Glomerular visceral epithelial cell (primary cell): ENCODE results near the gene DGKG.

Experiments used
- DNase-seq: peaks from one replicate; pipeline ENCODE4 v3.0.0-alpha.2; 2016; ENCODE audit errors: extremely low spot score

The DGKG gene

DNA sequence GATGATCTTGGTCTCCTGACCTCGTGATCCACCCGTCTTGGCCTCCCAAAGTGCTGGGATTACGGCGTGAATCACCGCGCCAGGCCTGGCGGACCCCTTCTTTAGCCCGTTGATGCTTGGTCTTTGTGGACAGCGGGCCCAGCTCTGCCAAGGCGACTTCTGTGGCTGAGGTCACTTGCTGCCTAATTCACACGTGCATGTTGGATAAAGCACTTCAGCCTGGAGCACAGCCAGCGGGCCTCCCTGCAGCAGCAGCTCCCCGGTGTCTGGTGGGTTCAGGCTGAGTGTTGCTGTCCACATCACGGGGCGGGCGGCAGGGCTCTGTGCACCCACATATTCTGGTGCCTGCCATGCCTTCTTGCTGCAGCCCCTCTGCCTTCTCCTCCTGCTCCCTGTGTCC, 88.4 kb downstream of the DGKG start:
- no peak for DNase-seq

DNA sequence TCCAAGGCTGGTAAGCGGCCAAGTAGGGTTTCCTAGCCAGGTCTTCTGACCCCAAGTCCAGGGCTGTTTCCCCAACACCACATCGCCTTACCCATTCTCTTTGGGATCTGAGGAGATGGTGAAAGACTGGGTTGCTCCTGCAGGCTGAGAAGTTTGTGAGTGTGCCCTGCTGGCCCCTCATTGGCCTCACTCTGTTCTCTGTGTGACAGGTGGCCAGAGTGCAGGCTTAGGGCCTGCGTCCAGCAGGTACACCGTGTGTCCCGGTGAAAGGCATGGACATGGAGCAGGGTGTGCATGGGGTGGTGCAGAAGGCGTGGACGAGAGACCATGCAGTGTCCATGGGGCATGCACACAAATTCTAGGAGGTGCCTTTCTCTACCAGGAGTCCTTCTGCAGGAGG, 91.3 kb downstream of the DGKG start:
- no peak for DNase-seq

DNA sequence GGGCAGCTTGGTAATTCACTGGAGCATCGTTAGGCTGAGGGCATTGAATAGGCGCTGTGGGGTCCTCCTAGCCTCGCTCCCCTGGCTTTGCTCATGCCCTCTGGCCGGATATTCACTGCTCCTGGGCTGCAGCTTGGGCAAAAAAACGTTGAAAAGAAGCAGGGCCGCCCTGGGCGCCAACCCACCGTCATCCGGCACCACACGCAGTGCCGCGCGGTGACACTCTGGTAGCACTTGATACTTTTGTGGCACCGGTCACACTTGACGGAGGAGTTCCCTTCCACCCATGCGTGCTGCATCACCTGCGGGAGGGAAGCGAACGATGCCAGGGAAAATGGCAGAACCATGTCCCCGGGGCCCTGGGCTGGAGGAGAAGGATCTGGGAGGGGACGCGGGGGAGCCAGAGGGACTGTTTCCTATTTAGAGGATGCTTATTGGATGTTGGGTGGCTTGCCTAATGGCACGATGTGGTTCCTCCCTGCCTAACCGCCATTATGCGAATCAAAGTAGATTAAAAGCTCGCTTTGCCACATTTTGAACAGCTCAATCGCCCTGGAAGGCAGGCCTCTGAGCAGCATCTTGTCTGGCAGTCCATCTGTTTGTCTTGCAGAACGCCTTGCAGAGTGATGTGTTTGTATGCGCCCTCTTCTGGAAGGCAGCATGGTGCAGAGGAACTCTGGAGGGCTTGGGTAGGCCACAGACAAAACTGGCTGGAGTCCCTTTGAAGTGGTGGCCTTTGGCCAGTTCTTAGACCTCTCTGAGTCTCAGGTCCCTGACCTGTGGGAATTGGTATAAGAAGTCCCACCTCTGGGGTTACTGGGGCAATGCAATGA, 93.2 kb downstream of the DGKG start:
- DNase-seq, result no peak

DNA sequence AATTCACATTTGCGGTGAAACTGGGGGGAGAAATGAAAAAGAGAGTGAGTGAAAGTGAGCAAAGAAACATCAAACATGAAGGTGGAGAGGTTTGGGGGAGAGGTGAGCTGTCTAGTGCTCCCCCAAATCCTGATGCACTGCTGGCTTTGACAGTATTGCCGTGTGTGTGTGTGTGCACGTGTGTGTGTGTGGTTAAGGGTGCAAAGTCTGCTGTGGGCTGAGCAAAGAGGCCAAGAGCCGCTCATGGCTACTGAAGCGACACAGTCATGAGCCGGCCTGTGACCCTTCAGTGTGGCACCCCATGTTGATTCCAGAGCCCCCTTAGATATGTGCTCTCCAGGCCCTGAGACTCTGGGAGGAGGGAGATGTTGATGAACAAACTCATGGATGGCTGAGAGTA, 94.3 kb downstream of the DGKG start:
- DNase-seq, result no peak

DNA sequence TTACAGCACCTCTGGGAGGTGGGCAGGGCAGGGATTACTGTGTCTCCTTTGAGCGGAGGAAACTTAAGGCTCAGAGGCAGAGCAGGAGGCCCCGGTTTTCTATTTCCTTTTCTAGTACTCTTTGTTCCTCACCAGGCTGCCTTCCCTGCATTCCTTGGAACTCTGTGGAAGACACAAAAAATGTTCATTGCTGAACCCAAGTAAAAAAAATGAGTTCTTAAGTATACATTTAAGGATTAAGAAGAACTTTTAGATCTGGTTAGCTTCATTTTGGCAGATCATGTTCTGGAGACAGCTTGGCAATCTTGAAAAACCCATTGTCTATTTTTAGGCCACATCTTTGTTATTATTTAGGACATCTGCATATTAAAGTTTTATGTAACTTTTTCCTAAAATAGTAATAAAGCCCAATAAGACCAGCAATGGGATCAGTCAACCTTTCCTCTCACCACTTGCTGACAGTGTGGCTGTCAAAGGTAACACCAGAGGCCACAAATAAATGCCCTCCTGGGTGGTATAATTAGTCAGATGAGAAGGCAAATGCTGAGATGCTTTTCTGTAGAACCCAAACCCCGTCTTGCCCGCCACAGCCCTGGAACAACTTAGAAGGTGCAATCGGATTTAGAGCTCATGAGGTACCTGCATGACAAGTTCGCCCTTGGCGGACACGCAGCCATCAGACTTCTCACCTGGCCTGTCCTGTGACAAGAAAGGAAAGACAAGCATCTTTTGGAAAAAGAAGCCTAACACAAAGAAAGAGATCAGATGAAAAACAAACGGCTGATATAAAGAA, 97.2 kb downstream of the DGKG start:
- no peak for DNase-seq

DNA sequence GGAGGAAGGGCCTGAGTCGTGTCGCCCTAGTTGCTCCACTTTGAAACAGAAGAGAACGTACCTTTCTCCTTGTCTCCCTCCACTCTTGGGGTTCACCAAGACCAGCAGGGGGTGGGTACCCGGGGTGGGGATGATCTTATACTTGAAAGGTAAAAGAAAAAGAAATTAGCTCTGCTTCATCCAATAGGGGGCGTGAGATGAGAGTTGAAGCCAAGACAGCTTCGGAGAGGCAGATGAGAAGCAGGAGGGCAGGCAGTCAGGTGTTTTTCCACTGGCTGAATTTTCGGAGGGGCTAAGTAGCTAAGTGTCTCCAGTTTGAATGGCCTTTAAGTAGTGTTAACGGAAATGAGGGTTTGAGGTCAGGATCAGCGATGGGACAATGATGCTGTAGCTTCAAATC, 100.4 kb downstream of the DGKG start:
- DNase-seq, result no peak

DNA sequence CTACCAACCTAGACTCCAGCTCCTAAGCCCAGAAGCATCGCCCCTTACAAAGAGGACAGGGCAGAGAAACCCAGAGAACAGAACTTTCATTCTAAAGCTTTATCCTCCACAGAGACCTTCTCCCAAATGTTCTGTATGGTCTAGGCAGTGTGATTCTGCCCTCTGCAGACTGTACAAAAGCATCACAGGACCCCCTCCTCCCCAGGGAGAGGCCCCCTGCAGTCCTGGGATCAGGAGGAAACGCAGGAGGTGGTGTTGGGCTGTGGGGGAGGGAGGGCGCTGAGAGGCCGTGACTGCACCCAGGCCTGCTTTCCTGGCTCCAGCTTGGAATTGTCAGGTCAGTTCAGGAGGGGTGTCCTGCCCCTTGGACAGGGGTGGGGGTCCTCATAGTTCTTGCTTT, 101.3 kb downstream of the DGKG start:
- no peak for DNase-seq

DNA sequence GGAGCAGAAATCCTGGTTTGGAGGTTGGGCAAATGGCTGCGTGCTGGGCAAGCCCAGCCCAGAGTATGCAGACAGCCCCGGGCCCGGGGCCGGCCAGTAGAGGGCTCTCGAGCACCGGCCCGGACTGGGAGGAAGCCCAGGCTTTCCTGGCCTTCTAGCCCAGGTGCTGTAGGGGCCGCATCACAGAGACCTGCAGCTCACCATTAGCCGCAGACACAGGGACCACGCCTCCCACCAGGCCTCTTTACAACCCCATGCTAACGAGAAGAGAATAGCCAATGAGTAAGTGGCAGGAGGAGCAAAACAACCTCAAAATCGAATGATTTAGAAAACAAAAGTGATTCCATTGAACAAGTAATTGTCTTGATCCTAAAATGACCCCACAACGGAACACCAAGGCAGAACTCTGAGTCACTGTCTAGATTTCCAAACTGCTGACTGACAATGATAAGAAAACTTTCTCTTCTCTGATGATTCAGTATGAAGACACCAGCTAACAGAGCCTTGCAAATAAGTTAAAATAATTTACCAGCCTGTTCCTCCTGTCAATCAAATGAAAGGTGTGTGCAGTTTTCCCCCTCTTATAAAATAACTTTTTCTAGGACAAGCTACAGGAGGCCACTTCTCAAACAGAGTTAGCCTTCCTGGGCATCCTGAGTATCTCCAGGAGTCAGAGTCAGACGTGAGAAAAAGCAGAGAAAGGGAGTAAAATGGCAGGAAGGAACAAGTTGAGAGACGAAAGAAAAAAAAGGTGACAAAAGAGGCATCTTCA, 102.2 kb downstream of the DGKG start:
- DNase-seq, result peak; percentile 74

DNA sequence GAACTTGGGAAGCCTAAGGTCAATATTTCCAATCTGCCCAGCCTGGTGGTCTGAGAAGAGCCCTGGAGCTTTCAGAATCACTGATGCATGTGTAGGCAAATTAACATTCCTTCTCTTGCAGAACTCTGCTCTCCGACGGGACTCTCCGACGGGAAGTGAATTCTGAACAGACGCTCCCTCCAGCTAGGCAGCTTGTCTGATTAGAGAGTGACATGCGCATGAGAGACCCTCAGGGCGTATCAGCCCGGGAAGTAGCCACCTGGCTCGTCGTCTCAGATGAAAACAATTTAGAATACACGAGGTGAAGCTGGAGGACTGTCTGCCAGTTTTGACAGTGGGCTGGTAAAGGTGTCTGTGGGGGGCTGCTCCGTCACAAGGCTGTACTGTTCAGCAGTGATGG, 103.1 kb downstream of the DGKG start:
- no peak for DNase-seq

DNA sequence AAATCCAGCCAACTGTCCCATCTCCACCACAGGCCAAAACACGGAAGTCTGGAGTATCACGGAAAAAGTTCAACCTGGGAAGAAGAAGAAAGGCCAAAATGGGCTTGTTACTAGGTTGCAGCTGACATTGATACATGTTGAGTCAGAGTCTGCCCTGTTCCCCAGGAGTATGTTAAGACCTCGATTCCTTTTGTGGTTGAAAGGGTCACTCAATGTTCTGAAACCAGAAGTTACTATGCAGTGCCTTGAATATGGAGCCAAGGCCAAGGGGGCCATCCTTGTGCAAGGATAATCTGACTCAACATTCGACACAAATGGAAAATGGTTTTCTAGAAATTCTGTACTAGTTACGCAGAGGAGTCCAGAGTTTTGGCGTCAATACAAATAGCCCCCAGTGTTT, 104.2 kb downstream of the DGKG start:
- DNase-seq, result no peak

DNA sequence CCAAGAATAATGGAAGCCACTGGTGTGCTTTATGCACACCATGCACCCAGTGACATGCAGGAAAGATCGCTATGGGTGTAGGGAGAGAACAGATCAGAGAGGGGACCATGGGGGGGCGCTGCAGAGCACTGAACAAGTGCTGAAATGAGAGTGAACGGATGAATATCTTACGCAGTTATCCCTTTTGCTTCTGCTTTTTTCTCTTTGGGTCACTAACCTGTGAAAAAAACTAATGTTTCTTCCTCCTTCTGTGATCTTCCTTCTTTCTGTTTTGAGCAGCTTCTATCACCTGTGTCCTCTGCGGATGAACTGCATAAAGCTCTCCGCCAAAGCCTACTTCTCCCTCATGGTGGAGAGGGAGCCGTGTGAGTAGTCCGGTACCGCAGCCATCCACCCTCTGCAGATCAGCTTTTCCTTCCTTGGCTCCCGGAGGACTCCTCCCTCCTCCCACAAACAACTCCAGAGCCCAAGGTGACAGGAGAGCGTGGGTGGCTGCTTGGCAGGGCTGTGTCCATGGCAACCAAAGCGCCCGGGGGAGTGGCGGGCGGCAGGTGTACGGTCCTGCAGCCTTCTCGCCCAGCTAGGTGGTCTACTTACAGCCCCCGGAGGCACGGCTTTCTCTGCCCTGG, 106.2 kb downstream of the DGKG start:
- DNase-seq, result no peak

DNA sequence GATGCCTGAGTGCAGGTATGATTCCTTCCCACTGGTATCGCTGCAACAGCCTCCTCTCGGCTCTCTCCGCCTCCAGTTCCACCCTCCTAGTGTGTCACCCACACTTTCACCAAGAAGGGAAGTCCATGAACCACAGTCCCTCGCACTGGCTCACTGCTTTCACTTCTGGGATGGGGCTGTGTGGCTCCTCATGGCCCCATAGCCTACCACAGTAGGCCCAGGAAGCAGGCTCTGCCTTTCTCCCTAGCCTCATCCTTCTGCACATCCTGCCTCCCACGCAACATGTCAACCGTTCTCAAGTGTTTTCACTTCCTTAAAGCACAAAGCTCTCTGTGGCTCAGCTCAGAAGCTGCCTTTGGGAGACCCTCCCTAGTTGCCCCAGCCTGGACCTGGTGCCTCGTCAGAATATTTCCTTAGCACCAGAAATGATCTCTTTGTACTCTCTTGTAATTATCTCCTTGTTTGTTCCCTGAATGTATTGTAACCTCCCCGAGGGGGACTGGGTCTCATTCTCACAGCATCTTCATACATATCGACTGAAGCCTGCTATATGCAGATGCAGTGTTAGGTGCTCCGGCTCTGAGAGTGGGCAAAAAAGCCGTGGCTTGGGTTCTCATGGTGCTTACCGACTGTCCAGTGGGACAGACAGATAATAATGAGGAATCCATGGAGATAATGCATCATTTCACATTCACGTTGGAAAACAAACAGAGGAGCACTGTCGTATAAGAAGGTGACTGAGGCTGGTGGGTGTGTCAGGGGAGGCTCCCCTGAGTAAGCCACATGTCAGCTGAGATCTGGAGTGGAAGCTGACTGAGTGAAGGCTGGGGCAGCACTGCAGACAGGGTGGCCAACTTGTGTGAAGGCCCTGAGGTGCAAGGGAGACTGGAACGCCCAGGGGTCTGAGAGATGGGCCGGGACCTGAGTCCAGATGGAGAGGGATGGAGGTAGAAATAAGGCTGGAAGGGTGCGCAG, 107.1 kb downstream of the DGKG start:
- no peak for DNase-seq

DNA sequence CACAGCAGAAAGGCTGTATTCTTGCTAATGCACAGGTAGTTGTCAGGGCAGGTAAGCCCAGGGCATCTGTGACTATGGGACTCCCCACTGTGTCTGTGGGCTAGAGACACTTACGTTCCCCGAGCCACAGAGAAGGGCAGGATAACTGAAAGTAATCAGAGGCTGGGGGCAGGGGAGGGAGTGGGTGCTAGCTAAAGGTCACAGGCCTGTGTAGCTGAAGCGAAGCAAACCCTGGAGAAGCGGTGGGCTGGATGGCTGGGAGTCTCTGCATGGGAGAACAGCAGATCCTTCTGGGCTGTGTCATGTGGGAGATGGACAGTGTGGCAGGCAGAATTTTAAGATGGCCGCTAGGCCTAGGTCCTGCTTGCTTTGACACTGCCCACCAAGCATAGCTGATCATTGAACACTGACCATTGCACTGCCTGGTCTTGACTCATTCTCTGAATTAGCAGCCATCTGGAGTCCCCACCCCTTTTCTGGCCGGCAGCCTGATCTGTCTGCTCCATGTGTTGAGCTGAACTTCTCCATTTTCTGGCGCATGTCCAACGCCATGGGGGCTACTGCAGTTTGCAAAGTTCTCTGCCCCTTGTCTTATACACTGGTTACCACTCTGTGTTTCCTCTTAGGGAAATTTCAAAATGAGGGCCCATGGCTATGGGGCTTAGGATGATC, 110.0 kb downstream of the DGKG start:
- no peak for DNase-seq

DNA sequence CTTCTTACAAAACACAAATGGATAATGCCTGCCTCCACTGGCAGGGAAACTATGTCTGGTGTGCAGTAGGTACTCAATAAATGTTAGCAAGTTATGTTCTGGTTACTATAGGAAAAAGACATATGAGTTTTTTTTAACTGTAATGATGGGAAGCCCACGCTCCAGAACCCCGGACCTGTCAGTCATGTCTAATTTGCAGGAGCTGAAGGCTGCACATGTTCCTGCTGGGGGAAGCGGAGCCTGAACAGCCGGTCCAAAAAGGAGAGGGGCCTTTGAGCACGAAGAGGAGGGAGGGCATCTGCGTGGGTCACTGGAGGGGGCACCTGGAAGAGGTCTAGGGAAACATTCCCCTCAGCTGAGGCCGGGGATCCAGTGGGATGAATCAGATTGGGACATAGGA, 113.2 kb downstream of the DGKG start:
- no peak for DNase-seq

DNA sequence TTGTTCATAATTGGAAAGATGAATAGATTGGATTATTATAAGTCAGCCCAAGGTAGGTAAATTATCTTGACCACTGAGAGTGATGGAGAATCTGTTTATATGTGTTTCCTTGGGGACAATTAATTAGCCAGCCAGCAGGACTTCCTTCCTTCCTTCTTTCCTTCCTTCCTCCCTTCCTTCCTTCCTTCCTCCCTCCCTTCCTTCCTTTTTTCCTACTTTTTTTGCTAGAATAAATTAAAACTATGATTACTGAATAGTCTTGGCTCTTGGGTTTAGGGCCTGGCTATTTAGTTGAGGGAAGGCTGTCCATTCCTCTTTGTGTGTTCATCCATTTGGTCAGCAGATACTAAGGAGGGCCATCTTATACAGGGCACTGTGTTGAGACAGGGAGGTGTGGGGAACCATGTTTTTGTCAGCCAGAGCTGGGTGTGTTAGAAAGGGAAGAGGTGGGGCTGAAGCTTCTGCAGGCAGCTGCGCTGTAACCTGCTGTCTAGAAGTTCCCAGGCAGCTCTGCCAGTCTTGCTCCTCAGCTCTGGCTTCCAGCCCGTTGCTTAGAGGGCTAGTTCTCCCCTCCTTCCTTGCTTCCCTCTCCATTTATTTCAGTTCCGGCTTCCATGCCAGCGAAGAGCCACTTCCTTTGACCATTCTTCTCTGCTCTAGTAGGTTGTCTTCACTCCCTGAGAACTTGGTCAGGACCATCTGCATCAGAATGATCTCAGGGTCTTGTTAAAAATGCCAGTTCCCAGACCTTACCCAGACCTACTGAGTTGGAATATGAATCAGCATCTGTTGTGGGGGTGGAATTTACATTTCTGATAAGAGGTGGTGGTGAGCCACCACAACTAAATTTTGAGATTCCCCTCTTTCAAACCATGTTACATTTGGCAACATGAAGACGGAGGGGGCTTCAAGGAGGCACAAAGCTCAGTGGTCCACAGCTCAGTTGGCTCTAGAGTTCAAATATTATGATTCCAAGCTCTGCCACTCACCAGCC, 113.9 kb downstream of the DGKG start:
- no peak for DNase-seq

DNA sequence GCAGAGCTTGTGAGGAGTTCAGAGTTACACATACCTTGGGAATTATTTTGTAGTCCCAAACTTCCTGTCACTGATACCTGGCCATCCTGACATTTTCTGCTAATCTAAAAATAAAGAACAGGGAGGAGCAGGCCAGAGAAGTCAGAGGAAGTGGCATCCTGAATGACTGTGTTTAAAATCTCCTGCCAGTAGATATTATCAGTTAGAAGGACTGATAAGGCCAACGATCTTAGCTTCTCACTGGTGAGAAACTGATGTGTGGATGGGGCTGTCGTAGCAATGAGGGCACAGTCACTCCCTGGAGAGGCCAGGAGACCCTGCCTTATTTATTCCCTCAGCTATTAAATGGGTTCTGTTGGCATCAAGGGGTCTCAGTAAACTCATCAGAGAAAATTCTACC, 115.1 kb downstream of the DGKG start:
- no peak for DNase-seq

DNA sequence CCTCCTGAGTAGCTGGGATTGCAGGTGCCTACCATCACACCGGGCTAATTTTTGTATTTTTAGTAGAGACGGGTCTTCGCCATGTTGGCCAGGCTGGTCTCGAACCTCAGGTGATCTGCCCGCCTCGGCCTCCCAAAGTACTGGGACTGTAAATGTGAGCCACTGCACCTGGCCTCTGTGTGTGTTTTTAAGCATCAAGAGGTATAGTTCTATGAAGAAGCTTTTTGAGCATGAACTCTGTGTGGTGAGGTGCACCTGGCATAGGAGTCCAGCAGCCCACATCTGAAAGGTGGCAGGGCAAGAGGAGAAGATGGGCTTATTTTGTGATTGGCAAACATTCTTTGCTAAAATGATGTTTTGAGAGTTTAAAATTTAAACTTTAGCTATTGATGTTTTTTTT, 118.0 kb downstream of the DGKG start:
- DNase-seq, result no peak

DNA sequence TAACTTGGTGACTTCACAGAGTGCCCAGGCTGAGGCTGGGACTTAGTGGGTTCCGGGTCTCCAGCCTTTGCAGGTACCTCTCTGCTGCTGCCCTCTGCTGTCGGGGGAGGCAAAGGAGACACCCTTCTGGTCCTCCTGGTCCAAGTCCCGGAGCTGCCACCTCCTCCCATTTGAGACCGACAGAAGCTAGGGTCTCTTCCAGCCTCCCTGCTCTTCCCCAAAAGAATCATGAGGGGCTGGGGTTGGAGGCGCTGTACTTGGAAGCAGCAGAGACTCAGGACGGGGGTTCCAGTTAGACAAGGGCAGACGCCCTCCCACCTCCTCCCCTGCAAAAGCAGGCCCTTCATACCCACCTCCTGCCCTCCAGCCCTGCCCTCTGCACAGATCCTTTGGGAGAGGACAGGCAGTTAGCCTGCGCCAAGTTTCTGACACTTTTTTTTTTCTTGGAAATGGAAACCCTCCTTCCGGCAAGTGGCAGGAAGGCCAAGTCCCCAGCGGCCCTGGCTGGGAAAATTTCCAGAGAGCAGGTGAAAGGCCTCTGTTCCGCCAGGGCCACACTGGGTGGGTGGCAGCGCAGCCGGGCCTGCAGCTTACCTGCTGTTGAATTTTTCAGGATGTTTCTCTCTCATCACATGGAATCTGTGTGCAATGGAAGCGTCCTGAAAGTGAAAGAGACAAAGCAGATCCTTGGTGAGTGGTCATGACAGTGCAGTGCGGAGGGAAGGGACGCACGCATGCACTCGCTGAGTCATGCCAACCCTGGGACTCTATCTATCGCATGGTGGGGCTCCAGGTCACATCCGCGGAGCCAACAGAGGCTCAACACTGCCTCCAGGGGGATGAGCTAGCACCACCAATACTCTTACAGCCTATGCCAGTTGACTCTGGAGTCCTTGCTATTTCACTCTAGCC, 119.9 kb downstream of the DGKG start:
- DNase-seq, result peak; percentile 66
